ENCODE measurements around the gene BIVM.
A peak's percentile ranks its signal among the peaks of the same experiment; 100 is the strongest.

Gene BIVM

GRCh38 chr13:102839462-102839861, 40.5 kb downstream of the BIVM start:
- DNase-seq (ENCODE audit: low read depth, low spot score) = no peak
- H3K27me3 ChIP-seq (ENCODE audit: insufficient read depth, insufficient read length) = no peaks in the 10 kb centered on the region
- no peaks in the 10 kb centered on the region for H3K9me3 ChIP-seq (ENCODE audit: insufficient read depth, low read length)
- no peak overlapping the region for H3K4me3 ChIP-seq (ENCODE audit: insufficient read length, low read depth)
- no peak for TF ChIP-seq YY1 (IDR thresholded peaks at IDR 0.05; ENCODE audit: insufficient read depth, insufficient read length)
- no peak for TF ChIP-seq ZNF274 (IDR thresholded peaks at IDR 0.05; ENCODE audit: low read depth, low read length)
- TF ChIP-seq SUZ12 (IDR thresholded peaks at IDR 0.05; ENCODE audit: extremely low read depth, insufficient read depth, insufficient read length) = no peak
- H3K4me1 ChIP-seq (ENCODE audit: insufficient read depth, insufficient read length) = no peaks in the 10 kb centered on the region
- no peak overlapping the region for H3K9ac ChIP-seq (ENCODE audit: insufficient read length, low read depth)
- no peaks in the 10 kb centered on the region for H3K36me3 ChIP-seq (ENCODE audit: insufficient read depth, insufficient read length, low read length)

DNA sequence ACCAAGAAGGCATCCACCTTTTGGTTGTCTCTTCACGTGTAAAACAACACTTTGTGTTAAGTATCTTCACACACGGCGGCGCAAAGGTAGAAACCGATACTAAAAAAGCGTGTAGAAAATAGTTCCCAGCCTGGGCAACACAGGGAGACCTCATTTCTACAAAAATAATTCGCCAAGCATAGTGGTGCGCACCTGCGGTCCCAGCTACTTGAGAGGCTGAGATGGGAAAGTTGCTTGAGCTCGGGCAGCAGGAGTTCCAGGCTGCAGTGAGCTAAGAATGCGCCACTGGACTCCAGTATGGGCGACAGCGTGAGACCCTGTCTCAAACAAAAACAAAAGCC, 46.3 kb downstream of the BIVM start:
- H3K27me3 ChIP-seq (ENCODE audit: insufficient read depth, insufficient read length) = no peaks in the 10 kb centered on the region

GRCh38 chr13:102845630-102846260, 46.8 kb downstream of the BIVM start, which contains the start of gene ERCC5:
TSS of gene ERCC5 (plus strand) at chr13:102846032. CDS start at chr13:102846267, 235 bp downstream.
- H3K36me3 ChIP-seq (ENCODE audit: insufficient read depth, insufficient read length, low read length) = no peaks in the 10 kb centered on the region
- no peaks in the 10 kb centered on the region for H3K9me3 ChIP-seq (ENCODE audit: insufficient read depth, low read length)
- no peaks in the 10 kb centered on the region for H3K27me3 ChIP-seq (ENCODE audit: insufficient read depth, insufficient read length)
- no peaks in the 10 kb centered on the region for H3K4me1 ChIP-seq (ENCODE audit: insufficient read depth, insufficient read length)
- peak within 1 kb of the TSS; percentile 73 for H3K4me3 ChIP-seq (ENCODE audit: insufficient read length, low read depth)
- peak within 1 kb of the TSS; percentile 81 for H3K9ac ChIP-seq (ENCODE audit: insufficient read length, low read depth)
- TF ChIP-seq YY1 (IDR thresholded peaks at IDR 0.05; ENCODE audit: insufficient read depth, insufficient read length) (no peak), SUZ12 (IDR thresholded peaks at IDR 0.05; ENCODE audit: extremely low read depth, insufficient read depth, insufficient read length) (no peak), ZNF274 (IDR thresholded peaks at IDR 0.05; ENCODE audit: low read depth, low read length) (no peak)
- DNase-seq (ENCODE audit: low read depth, low spot score) = peak; percentile 87

More for the DNA sequence above, 46.3 kb downstream of the BIVM start:
- Histone ChIP-seq H3K36me3 (ENCODE audit: insufficient read depth, insufficient read length, low read length) (no peaks in the 10 kb centered on the region), H3K4me1 (ENCODE audit: insufficient read depth, insufficient read length) (no peaks in the 10 kb centered on the region), H3K9ac (ENCODE audit: insufficient read length, low read depth) (peak overlapping the region; percentile 81), H3K4me3 (ENCODE audit: insufficient read length, low read depth) (peak overlapping the region; percentile 73), H3K9me3 (ENCODE audit: insufficient read depth, low read length) (no peaks in the 10 kb centered on the region)
- DNase-seq (ENCODE audit: low read depth, low spot score) = no peak
- TF ChIP-seq YY1 (IDR thresholded peaks at IDR 0.05; ENCODE audit: insufficient read depth, insufficient read length) = no peak
- TF ChIP-seq ZNF274 (IDR thresholded peaks at IDR 0.05; ENCODE audit: low read depth, low read length) = no peak
- TF ChIP-seq SUZ12 (IDR thresholded peaks at IDR 0.05; ENCODE audit: extremely low read depth, insufficient read depth, insufficient read length) = no peak

GRCh38 chr13:102846261-102847015, 47.5 kb downstream of the BIVM start:
- Histone ChIP-seq H3K36me3 (ENCODE audit: insufficient read depth, insufficient read length, low read length) (no peaks in the 10 kb centered on the region), H3K4me3 (ENCODE audit: insufficient read length, low read depth) (peak overlapping the region; percentile 73), H3K27me3 (ENCODE audit: insufficient read depth, insufficient read length) (no peaks in the 10 kb centered on the region), H3K9me3 (ENCODE audit: insufficient read depth, low read length) (no peaks in the 10 kb centered on the region), H3K4me1 (ENCODE audit: insufficient read depth, insufficient read length) (no peaks in the 10 kb centered on the region), H3K9ac (ENCODE audit: insufficient read length, low read depth) (peak overlapping the region; percentile 81)
- no peak for DNase-seq (ENCODE audit: low read depth, low spot score)
- no peak for TF ChIP-seq ZNF274 (IDR thresholded peaks at IDR 0.05; ENCODE audit: low read depth, low read length)

- no peaks in the 10 kb centered on the region for H3K27me3 ChIP-seq (ENCODE audit: insufficient read depth, insufficient read length)
- H3K9ac ChIP-seq (ENCODE audit: insufficient read length, low read depth) = no peak overlapping the region
- TF ChIP-seq SUZ12 (IDR thresholded peaks at IDR 0.05; ENCODE audit: extremely low read depth, insufficient read depth, insufficient read length) = no peak
- TF ChIP-seq YY1 (IDR thresholded peaks at IDR 0.05; ENCODE audit: insufficient read depth, insufficient read length) = no peak
- H3K4me1 ChIP-seq (ENCODE audit: insufficient read depth, insufficient read length) = no peaks in the 10 kb centered on the region
- H3K36me3 ChIP-seq (ENCODE audit: insufficient read depth, insufficient read length, low read length) = no peaks in the 10 kb centered on the region
- no peaks in the 10 kb centered on the region for H3K9me3 ChIP-seq (ENCODE audit: insufficient read depth, low read length)
- H3K4me3 ChIP-seq (ENCODE audit: insufficient read length, low read depth) = no peak overlapping the region
- DNase-seq (ENCODE audit: low read depth, low spot score) = no peak
These were observed 48.6 kb downstream of the BIVM start for GRCh38 chr13:102847272-102848234.

GRCh38 chr13:102848956-102849355, 50.0 kb downstream of the BIVM start:
- Histone ChIP-seq H3K9me3 (ENCODE audit: insufficient read depth, low read length) (no peaks in the 10 kb centered on the region), H3K4me3 (ENCODE audit: insufficient read length, low read depth) (no peak overlapping the region), H3K9ac (ENCODE audit: insufficient read length, low read depth) (no peak overlapping the region), H3K27me3 (ENCODE audit: insufficient read depth, insufficient read length) (no peaks in the 10 kb centered on the region), H3K4me1 (ENCODE audit: insufficient read depth, insufficient read length) (no peaks in the 10 kb centered on the region), H3K36me3 (ENCODE audit: insufficient read depth, insufficient read length, low read length) (peaks cover under 1% of the 10 kb centered on the region)
- TF ChIP-seq SUZ12 (IDR thresholded peaks at IDR 0.05; ENCODE audit: extremely low read depth, insufficient read depth, insufficient read length) (no peak), ZNF274 (IDR thresholded peaks at IDR 0.05; ENCODE audit: low read depth, low read length) (no peak), YY1 (IDR thresholded peaks at IDR 0.05; ENCODE audit: insufficient read depth, insufficient read length) (no peak)
- no peak for DNase-seq (ENCODE audit: low read depth, low spot score)

GRCh38 chr13:102852556-102852955, 53.6 kb downstream of the BIVM start:
- H3K9ac ChIP-seq (ENCODE audit: insufficient read length, low read depth) = no peak overlapping the region
- H3K36me3 ChIP-seq (ENCODE audit: insufficient read depth, insufficient read length, low read length) = peaks cover 21% of the 10 kb centered on the region
- DNase-seq (ENCODE audit: low read depth, low spot score) = no peak
- TF ChIP-seq ZNF274 (IDR thresholded peaks at IDR 0.05; ENCODE audit: low read depth, low read length) (no peak), SUZ12 (IDR thresholded peaks at IDR 0.05; ENCODE audit: extremely low read depth, insufficient read depth, insufficient read length) (no peak), YY1 (IDR thresholded peaks at IDR 0.05; ENCODE audit: insufficient read depth, insufficient read length) (no peak)
- H3K4me1 ChIP-seq (ENCODE audit: insufficient read depth, insufficient read length) = no peaks in the 10 kb centered on the region
- no peaks in the 10 kb centered on the region for H3K9me3 ChIP-seq (ENCODE audit: insufficient read depth, low read length)
- no peaks in the 10 kb centered on the region for H3K27me3 ChIP-seq (ENCODE audit: insufficient read depth, insufficient read length)
- H3K4me3 ChIP-seq (ENCODE audit: insufficient read length, low read depth) = no peak overlapping the region
